AG09309 (cell line): ENCODE data around the gene NRCAM.

Experiments
- DNase-seq: peaks from one replicate; pipeline ENCODE4 v3.0.0-alpha.2; 2010; ENCODE audit warnings: low read depth
- H3K4me3 ChIP-seq: 2 replicates; pipeline ENCODE4 v1.5.1; 2011; ENCODE audit warnings: mild to moderate bottlenecking, low read depth, low read length, moderate library complexity; ENCODE audit not compliant: control insufficient read depth
- TF ChIP-seq, protein P1 (sequence below): IDR thresholded peaks from 2 replicates; pipeline ENCODE4 v1.5.1; 2011; ENCODE audit warnings: mild to moderate bottlenecking, low read depth, low read length, inconsistent platforms; ENCODE audit not compliant: insufficient read depth, control insufficient read depth; ENCODE audit errors: missing control alignments

NRCAM gene

GRCh38 chr7:108140671-108141070 is 315.6 kb downstream of the NRCAM start:
- no peak overlapping the region for H3K4me3 ChIP-seq
- no peak for DNase-seq
- TF ChIP-seq, protein P1, sequence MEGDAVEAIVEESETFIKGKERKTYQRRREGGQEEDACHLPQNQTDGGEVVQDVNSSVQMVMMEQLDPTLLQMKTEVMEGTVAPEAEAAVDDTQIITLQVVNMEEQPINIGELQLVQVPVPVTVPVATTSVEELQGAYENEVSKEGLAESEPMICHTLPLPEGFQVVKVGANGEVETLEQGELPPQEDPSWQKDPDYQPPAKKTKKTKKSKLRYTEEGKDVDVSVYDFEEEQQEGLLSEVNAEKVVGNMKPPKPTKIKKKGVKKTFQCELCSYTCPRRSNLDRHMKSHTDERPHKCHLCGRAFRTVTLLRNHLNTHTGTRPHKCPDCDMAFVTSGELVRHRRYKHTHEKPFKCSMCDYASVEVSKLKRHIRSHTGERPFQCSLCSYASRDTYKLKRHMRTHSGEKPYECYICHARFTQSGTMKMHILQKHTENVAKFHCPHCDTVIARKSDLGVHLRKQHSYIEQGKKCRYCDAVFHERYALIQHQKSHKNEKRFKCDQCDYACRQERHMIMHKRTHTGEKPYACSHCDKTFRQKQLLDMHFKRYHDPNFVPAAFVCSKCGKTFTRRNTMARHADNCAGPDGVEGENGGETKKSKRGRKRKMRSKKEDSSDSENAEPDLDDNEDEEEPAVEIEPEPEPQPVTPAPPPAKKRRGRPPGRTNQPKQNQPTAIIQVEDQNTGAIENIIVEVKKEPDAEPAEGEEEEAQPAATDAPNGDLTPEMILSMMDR, result no peak

- TF ChIP-seq, protein P1, result no peak
- no peak overlapping the region for H3K4me3 ChIP-seq
- DNase-seq, result no peak
These were observed 317.3 kb downstream of the NRCAM start for GRCh38 chr7:108138911-108139310.

DNA sequence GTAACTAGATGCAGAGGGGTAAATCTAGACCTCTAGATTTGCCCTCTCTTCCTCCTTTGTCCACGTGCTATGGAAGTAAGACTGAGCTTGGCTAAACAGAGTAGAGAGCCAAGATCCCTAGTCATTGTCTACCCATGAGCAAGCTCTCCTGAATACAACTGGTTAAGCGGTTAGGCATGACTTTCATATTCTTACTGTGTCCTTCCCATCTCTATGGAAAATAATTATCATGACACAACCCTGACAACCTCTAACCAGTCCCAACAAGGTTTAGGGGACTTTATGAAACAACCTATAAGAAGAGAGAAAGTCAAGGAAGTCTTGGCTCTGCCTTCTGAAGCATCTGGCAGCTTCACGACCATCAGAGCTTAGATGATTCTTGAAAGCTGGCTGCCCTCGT is 318.2 kb downstream of the NRCAM start:
- no peak overlapping the region for H3K4me3 ChIP-seq
- DNase-seq, result no peak
- TF ChIP-seq, protein P1, result no peak

- TF ChIP-seq, protein P1, result no peak
- H3K4me3 ChIP-seq, result no peak overlapping the region
- no peak for DNase-seq
These were observed 319.2 kb downstream of the NRCAM start for GRCh38 chr7:108137040-108137439.

GRCh38 chr7:108136191-108136688 is 320.0 kb downstream of the NRCAM start:
- TF ChIP-seq, protein P1, result no peak
- H3K4me3 ChIP-seq, result no peak overlapping the region
- no peak for DNase-seq

- no peak overlapping the region for H3K4me3 ChIP-seq
- no peak for DNase-seq
- TF ChIP-seq, protein P1, result no peak
These were observed 320.6 kb downstream of the NRCAM start for GRCh38 chr7:108135446-108136190.
